ENCODE results near the gene PCBP3.
"Not testable (repeated sequence)": the region's sequence is repeated elsewhere in the genome, so short reads cannot be mapped to it uniquely, and the experiment has no call there.

The PCBP3 gene

DNA sequence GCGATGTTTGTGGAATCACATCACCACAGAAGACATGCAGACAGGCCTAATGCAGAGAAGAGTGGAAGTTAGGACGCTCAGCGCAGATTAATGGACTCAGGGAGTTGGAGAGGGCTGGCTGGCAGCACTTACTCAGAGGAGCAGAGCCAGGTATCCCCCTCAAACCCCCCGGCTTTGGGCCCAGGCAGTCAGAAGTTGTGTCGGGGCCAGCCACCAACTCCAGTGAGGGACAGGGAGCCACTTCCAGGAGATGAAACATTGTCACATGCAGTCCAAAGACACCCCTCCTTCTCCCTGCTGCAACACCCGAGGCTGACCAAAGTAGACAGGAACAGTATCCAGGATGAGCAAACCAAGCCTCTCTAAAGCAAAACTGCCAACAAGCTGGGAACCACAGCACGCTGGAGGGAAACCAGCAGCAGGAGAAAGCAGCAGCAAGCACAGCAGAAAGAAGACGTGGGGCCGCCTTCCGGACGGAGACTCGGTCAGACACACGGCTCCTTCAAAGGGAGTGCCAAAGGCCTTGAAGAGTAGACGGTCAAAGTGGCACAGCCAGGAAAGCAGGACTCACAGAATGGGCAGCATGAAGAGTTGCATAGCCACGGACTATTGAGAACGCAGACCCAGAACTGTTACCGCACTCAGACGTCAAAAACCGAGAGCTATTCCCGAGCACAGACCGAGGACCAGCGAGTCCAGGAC, 149.3 kb downstream of the PCBP3 start:
- no peak for DNase-seq

DNA sequence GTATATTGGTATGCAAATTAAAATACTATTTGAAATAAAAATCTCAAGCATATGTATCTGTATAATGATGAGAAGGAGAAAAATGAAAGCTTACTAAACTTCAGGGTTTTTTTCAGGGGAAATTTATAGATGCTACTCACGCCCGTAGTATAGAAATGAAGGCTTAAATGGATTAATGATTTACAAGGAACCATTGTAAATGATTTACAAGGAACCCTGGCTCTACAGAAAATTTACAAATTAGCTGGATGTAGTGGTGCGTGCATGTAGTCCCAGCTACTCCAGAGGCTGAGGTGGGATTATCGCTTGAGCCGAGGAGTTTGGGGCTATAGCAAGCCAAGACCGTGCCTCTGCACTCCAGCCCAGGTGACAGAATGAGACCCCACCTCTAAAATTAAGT, 150.5 kb downstream of the PCBP3 start:
- DNase-seq = no peak

GRCh38 chr21:45796003-45796402, 152.5 kb downstream of the PCBP3 start:
- no peak for DNase-seq

- DNase-seq = no peak
Measured at GRCh38 chr21:45797338-45797737, 153.8 kb downstream of the PCBP3 start.

GRCh38 chr21:45799765-45800338, 156.3 kb downstream of the PCBP3 start:
- DNase-seq = no peak

GRCh38 chr21:45800339-45801080, 157.0 kb downstream of the PCBP3 start:
- no peak for DNase-seq

- no peak for DNase-seq
Measured at GRCh38 chr21:45801129-45801964, 157.8 kb downstream of the PCBP3 start.

DNA sequence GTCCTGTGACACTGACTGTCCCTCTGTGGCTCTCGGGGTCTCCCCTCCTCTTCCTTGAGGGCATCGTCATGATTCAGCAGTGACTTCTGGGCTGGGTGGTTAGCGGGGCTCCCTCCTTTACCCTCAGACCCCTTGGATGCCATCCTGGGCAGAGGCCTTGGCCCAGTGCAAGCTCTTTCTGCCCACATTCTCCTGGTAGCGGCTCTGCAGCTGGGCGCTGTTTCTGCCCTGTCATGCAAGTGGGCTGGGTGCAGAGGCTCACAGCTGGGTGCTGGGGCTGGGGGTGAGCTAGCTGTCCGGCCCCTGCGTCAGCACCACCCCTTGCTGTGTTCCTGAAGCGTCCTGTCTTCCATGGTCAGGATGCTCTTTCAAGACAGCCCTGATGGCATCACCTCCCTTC, 158.5 kb downstream of the PCBP3 start:
- no peak for DNase-seq

DNA sequence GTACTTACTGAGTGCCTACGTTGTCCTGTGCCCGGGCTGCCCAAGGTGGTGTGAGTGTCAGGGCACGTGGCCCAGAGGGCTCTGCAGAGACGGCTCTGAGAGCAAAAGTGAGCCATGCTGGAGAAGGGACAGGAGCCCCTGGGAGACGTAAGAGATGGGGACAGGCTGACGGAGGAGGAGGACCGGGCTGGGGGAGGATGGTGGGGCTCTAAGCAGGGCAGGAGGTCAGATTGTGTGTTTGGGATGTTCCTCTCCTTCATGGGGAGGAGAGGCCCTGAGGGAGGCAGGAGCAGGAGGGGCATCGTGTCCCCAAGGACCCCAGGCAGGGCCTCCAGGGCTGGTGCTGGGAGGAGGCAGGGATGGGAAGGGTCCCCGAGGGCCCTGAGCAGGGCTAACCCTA, 158.9 kb downstream of the PCBP3 start:
- no peak for DNase-seq

- DNase-seq = no peak
Measured at GRCh38 chr21:45802956-45803617, 159.6 kb downstream of the PCBP3 start.

GRCh38 chr21:45803618-45804340, 160.3 kb downstream of the PCBP3 start:
- no peak for DNase-seq

DNA sequence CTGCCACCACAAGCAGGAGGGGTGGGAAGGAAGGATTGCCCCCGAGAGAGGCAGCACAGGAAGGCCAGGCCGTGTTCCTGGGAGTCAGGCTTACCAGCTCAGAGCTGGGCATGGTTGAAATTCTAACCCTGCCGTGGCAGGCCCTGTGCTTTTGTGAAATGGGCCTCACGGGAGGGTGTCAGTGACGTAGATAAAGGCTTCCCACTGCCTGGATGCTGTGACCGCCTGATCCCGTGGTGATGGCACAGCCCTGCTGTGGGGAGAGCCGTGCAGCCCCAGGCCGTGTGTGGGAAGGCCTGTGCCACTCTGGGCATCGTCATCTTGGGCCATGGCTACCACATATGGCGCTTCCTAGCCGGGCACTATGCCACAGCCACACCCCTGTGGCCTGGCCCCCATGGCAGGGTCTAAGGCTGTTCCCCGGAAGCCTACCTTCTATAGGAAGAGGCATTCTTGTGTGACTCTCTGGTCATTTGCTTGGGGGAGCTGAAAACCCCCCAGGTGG, 161.3 kb downstream of the PCBP3 start:
- DNase-seq = no peak

- no peak for DNase-seq
Measured at GRCh38 chr21:45805321-45805720, 161.8 kb downstream of the PCBP3 start.

DNA sequence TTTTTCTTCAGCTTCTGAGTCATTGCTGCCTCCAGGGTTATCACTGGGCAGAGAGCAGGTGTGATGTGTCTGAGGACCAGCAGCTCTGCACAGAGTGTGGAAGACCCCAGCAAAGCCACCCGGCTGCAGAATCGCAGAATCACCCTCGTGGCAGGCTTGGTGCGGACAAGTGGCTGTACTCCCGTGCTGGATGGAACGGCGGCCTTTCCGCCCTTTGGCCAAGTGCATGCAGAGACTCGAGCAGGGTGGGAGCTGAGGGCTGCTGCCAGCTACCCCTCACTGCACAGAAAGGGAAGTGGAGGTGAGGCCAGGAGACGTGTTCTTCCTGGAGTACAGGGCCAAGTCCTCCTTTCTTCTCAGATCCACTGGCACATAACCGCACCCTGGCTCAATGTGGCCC, 162.5 kb downstream of the PCBP3 start:
- DNase-seq = no peak

DNA sequence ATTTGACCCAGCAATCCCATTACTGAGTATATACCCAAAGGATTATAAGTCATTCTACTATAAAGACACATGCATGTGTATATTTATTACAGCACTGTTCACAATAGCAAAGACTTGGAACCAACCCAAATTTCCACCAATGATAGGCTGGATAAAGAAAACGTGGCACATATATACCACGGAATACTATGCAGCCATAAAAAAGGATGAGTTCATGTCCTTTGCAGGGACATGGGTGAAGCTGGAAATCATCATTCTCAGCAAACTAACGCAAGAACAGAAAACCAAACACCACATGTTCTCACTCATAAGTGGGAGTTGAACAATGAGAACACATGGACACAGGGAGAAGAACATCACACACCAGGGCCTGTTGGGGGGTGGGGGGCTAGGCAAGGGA, 165.1 kb downstream of the PCBP3 start:
- DNase-seq = not testable (repeated sequence)

GRCh38 chr21:45809421-45809820, 165.9 kb downstream of the PCBP3 start:
- DNase-seq = no peak

DNA sequence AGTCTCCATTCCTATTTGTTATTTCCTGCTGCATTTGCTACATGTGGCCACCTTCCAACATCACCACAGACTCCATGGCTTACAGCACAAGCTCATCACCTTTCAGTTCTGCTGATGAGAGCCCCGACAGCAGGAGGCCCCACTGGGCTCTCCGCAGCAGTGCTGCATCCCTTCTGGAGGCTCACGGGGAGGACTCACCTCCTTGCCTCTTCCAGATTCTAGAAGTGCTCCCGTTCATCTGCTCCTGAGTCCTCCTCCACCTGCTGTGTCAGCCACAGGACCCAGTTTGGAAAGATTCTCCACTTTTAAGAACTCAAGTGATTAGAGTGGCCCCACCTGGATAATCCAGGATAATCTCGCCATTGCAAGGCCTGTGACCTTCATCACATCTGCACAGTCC, 167.6 kb downstream of the PCBP3 start:
- DNase-seq = no peak

DNA sequence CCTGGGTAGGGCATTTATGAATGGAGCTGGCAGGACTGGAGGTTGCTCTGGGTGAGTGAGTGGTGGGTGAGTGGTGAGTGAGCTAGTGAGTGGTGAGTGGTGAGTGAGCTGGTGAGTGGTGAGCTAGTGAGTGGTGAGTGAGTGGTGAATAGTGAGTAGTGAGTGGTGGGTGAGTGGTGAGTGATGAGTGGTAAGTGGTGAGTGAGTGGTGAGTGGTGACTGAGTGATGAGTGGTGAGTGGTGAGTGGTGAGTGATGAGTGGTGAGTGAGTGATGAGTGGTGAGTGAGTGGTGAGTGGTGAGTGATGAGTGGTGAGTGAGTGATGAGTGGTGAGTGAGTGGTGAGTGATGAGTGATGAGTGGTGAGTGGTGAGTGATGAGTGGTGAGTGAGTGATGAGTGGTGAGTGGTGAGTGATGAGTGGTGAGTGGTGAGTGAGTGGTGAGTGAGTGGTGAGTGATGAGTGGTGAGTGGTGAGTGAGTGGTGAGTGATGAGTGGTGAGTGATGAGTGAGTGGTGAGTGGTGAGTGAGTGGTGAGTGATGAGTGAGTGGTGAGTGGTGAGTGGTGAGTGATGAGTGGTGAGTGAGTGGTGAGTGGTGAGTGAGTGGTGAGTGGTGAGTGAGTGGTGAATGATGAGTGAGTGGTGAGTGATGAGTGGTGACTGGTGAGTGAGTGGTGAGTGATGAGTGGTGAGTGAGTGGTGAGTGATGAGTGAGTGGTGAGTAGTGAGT, 170.8 kb downstream of the PCBP3 start:
- DNase-seq = not testable (repeated sequence)

- not testable (repeated sequence) for DNase-seq
Measured at GRCh38 chr21:45815781-45816180, 172.3 kb downstream of the PCBP3 start.

DNA sequence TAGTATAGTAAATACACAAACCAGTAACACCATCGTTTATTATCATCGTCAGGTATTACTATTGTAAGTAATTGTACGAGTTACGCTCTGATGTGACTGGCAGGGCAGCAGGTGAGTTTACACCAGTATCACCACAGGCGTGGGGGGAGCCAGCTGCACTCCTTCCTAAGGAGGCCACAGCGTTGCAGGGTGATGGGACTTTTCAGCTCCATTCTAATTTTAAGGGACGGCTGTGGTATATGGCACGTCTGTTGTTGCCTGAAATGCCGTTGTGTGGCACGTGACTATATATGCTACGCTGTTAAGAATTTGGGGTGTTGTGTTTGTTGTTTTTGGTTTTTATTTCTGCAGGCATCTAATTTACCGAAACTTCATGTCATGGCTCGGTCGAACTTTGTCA, 173.3 kb downstream of the PCBP3 start:
- no peak for DNase-seq

- no peak for DNase-seq
Measured at GRCh38 chr21:45817345-45817744, 173.8 kb downstream of the PCBP3 start.
